ENCODE data around the gene AREG.
"Not testable (repeated sequence)": the region's sequence is repeated elsewhere in the genome, so short reads cannot be mapped to it uniquely, and the experiment has no call there.

The AREG gene, protein sequence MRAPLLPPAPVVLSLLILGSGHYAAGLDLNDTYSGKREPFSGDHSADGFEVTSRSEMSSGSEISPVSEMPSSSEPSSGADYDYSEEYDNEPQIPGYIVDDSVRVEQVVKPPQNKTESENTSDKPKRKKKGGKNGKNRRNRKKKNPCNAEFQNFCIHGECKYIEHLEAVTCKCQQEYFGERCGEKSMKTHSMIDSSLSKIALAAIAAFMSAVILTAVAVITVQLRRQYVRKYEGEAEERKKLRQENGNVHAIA

DNA sequence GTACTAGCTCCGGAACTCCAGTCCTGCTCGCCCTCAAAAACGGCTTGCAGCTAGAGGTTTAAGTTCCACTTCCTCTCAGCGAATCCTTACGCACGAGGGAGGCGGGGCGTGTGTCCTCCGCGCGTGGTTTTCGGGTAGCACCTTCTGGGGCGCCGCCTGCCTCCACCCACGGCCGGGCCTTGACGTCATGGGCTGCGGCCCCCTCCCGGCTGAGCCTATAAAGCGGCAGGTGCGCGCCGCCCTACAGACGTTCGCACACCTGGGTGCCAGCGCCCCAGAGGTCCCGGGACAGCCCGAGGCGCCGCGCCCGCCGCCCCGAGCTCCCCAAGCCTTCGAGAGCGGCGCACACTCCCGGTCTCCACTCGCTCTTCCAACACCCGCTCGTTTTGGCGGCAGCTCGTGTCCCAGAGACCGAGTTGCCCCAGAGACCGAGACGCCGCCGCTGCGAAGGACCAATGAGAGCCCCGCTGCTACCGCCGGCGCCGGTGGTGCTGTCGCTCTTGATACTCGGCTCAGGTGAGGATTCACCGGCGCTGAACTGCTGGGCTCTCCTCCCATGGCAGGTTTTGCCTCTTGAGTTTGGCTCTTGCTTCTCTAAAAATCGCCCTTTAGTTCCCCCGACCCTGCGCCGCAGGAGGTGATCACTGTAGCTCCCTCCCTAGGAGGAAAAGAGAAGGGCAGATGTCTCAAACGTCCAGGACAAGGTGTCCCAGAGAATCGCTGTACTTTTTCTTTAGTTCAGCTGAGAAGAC lies at the start of gene AREG:
Gene AREG (plus strand): TSS at position 246 of the 752 bp plus-strand sequence. CDS start 210 bp downstream, at position 456.
- in situ Hi-C loops (cut with HindIII; ENCODE audit: low sequenced_read_pairs): no loop called here
- DNase-seq (ENCODE audit: low read depth): no peak
- H3K4me3 ChIP-seq (ENCODE audit: low read depth, low read length): peak within 1 kb of the TSS; percentile 64
- TF ChIP-seq, protein P1, sequence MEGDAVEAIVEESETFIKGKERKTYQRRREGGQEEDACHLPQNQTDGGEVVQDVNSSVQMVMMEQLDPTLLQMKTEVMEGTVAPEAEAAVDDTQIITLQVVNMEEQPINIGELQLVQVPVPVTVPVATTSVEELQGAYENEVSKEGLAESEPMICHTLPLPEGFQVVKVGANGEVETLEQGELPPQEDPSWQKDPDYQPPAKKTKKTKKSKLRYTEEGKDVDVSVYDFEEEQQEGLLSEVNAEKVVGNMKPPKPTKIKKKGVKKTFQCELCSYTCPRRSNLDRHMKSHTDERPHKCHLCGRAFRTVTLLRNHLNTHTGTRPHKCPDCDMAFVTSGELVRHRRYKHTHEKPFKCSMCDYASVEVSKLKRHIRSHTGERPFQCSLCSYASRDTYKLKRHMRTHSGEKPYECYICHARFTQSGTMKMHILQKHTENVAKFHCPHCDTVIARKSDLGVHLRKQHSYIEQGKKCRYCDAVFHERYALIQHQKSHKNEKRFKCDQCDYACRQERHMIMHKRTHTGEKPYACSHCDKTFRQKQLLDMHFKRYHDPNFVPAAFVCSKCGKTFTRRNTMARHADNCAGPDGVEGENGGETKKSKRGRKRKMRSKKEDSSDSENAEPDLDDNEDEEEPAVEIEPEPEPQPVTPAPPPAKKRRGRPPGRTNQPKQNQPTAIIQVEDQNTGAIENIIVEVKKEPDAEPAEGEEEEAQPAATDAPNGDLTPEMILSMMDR (IDR thresholded peaks at IDR 0.05; ENCODE audit: low read depth, low read length, missing control alignments): peak; percentile 72

DNA sequence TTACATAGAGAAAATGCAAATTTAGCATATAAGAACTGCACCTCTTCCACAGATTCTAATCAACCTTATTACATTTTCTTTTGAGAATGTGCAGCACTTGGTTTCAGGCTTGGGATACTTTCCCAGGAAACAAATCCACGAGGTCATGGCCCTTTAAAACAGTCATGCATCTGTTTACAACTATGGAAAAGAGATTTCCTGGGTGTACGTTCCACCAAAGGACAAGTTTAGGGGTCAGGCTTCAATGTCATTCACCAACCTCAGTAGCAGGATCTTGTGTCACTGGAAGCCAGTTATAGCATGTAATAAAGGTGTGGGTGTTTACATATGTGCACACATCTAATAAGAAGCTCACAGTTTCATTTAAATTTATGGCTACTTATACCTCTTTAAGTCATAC lies 49.3 kb upstream of the AREG start:
- in situ Hi-C loops (cut with HindIII; ENCODE audit: low sequenced_read_pairs): loop anchor here (25.0 kb wide), 1 partner anchor 242 kb away; no protein-coding TSS in a partner anchor
- H3K4me3 ChIP-seq (ENCODE audit: low read depth, low read length): no peak overlapping the region
- DNase-seq (ENCODE audit: low read depth): peak; percentile 19
- TF ChIP-seq, protein P1 (IDR thresholded peaks at IDR 0.05; ENCODE audit: low read depth, low read length, missing control alignments): no peak

DNA sequence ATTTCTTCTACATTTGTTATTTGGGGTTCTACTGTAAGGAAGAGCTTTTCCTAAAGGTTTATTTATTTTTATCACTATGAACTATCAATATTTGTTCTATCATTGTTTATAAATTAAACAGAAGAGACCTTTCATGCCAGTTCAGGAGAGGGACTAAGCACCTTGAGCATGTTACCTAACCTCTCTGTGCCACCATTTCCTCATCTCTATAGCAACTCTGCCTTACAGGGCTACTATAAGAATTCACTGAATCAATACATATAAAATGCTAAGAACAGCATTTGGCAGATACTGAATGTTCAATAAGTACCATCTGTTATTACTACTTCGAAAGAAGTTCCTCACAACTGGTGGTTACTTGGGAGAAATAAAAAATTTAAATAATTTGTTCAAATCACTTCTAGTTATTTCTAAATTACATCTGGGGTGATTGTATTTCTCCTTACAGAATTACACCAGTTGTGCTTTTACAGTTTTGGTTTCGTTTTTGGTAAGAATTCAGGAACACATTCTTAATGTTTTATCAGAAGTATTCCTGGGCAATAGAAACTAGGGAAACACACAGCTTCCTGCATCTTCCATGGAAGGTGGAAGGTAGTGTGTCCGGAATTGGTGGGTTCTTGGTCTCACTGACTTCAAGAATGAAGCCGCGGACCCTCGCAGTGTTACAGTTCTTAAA lies 47.0 kb upstream of the AREG start:
- no peak for DNase-seq (ENCODE audit: low read depth)
- in situ Hi-C loops (cut with HindIII; ENCODE audit: low sequenced_read_pairs): loop anchor here (25.0 kb wide), 1 partner anchor 239 kb away; no protein-coding TSS in a partner anchor
- no peak overlapping the region for H3K4me3 ChIP-seq (ENCODE audit: low read depth, low read length)
- TF ChIP-seq, protein P1 (IDR thresholded peaks at IDR 0.05; ENCODE audit: low read depth, low read length, missing control alignments): no peak

DNA sequence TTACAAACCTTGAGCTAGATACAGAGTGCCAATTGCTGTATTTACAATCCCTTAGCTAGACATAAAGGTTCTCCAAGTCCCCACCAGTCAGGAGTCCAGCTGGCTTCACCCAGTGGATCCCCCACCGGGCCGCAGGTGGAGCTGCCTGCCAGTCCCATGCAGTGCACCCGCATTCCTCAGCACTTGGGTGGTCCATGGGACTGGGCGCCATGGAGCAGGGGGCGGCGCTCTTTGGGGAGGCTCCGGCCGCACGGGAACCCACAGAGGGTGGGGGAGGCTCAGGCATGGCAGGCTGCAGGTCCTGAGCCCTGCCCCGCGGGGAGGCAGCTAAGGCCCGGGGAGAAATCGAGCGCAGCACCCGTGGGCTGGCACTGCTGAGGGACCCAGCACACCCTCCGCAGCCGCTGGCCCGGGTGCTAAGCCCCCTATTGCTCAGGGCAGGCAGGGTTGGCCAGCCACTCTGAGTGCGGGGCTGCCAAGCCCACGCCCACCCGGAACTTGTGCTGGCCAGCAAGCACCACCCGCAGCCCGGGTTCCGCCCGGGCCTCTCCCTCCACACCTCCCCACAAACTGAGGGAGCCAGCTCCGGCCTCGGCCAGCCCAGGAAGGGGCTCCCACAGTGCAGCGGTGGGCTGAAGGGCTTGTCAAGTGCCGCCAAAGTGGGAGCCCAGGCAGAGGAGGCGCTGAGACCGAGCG lies 45.9 kb upstream of the AREG start:
- not testable (repeated sequence) for H3K4me3 ChIP-seq (ENCODE audit: low read depth, low read length); DNase-seq (ENCODE audit: low read depth)
- in situ Hi-C loops (cut with HindIII; ENCODE audit: low sequenced_read_pairs): loop anchor here (25.0 kb wide), 1 partner anchor 238 kb away; no protein-coding TSS in a partner anchor

DNA sequence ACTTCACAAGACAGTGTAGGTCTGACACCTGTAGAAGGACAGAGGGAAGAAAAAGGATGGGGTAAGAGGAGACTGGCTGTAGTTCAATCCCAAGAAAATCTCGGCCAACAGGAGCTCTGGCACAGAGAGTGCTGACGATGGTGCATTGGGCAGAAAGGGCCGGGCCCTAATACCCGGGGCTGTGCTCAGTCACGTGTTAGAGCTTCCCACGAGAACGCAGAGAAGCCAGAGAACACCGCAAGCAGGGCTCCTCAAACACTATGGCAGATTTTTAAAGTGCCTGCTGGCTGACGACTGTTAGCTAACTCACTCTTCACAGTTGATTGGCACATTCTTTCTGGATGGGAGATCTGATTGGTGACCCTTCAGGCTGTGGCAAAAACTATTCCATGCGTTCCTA lies 44.5 kb upstream of the AREG start:
- no peak for DNase-seq (ENCODE audit: low read depth)
- in situ Hi-C loops (cut with HindIII; ENCODE audit: low sequenced_read_pairs): no loop called here
- TF ChIP-seq, protein P1 (IDR thresholded peaks at IDR 0.05; ENCODE audit: low read depth, low read length, missing control alignments): no peak
- H3K4me3 ChIP-seq (ENCODE audit: low read depth, low read length): no peak overlapping the region

DNA sequence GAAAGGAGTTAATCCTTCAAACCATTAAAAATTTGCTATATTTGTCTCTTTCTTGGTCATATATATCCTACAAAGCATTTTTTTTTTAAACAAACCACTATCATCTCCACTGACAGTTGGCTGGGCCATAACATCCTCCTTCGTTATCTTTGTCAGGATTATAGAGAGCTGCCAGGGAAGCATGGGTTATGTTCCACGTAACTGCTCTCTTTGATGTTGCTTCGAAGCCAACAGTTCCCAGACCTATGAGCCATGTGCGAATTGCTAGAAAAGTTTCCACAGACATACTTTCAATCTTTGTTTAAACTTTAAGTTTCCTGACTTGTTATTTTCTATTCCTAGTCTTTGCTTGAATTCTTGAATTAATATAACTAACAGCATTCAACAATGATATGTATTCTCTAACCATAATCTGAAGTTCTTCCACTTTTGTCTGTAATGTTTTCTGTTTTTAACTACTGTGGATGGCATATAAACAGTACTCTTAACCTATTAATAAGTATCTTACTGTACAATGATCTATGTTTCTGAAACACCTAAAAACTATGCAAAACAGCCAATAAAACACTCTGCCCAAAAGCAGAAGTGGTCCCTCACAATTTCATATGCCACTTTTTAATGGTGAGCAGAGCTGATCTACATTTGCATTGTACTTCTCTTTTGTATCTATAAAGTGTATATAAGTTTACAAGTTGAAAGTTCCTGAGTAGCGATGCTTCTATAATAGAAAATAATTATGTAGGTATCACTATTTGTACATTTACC lies 42.1 kb upstream of the AREG start:
- no peak for DNase-seq (ENCODE audit: low read depth)

More for the DNA sequence above, 42.1 kb upstream of the AREG start:
- in situ Hi-C loops (cut with HindIII; ENCODE audit: low sequenced_read_pairs): no loop called here
- TF ChIP-seq, protein P1 (IDR thresholded peaks at IDR 0.05; ENCODE audit: low read depth, low read length, missing control alignments): no peak
- H3K4me3 ChIP-seq (ENCODE audit: low read depth, low read length): no peak overlapping the region
